Keratinocyte (primary cell): ENCODE results near the gene HNRNPDL. TPM values are rescaled to one million over a fixed set of nuclear protein-coding genes. Genes with fewer than 3 reads are reported as not detected.

ENCODE experiments used
- DNase-seq: peaks from one replicate; pipeline ENCODE4 v3.0.0-alpha.2; 2011; ENCODE audit warnings: low read depth, missing footprints, low spot score
- FAIRE-seq: peaks from 2 replicates; lab custom pipeline; 2011; peaks lifted over from hg19 to GRCh38; lab: Jason Lieb, UNC
- H2AFZ ChIP-seq: 2 replicates; pipeline ENCODE4 v1.6.0; 2012; ENCODE audit warnings: low read length, control low read depth, inconsistent platforms; ENCODE audit not compliant: control insufficient read depth
- H3K27ac ChIP-seq: 2 replicates; pipeline ENCODE4 v1.5.1; 2011; ENCODE audit warnings: low read length; ENCODE audit not compliant: control insufficient read depth, insufficient read depth
- H3K27me3 ChIP-seq: 3 replicates; pipeline ENCODE4 v1.6.0; 2011; ENCODE audit warnings: low read length; ENCODE audit not compliant: control insufficient read depth, insufficient read depth; ENCODE audit errors: extremely low read depth
- H3K36me3 ChIP-seq, 2 experiments: 2 replicates in 1 of 2; 3 replicates in 1 of 2; pipeline ENCODE4 v1.5.1; 2011; ENCODE audit warnings: low read length in 2 of 2, mild to moderate bottlenecking in 1 of 2; ENCODE audit not compliant: control insufficient read depth in 2 of 2, insufficient read depth in 2 of 2; ENCODE audit errors: extremely low read depth in 1 of 2
- H3K4me1 ChIP-seq: 3 replicates; pipeline ENCODE4 v1.5.1; 2011; ENCODE audit warnings: low read length; ENCODE audit not compliant: control insufficient read depth, insufficient read depth; ENCODE audit errors: extremely low read depth
- H3K4me2 ChIP-seq: 3 replicates; pipeline ENCODE4 v1.6.0; 2011; ENCODE audit warnings: low read depth, low read length; ENCODE audit not compliant: control insufficient read depth, insufficient read depth; ENCODE audit errors: extremely low read depth
- H3K4me3 ChIP-seq, 3 experiments: fragments of 200-600 bp in 1 of 3; sonication (generic) in 1 of 3; 2 replicates in 2 of 3; 3 replicates in 1 of 3; pipeline ENCODE4 v1.5.1; 2011 to 2016; ENCODE audit warnings: low read length in 3 of 3, mild to moderate bottlenecking in 3 of 3, control low read depth in 2 of 3, inconsistent platforms in 1 of 3, low read depth in 1 of 3, mixed read lengths in 1 of 3, mixed run types in 1 of 3, moderate library complexity in 1 of 3; ENCODE audit not compliant: control insufficient read depth in 2 of 3, insufficient read depth in 2 of 3; ENCODE audit errors: extremely low read depth in 1 of 3
- H3K79me2 ChIP-seq: 2 replicates; pipeline ENCODE4 v1.6.0; 2012; ENCODE audit warnings: low read length; ENCODE audit not compliant: control insufficient read depth, insufficient read depth
- H3K9ac ChIP-seq: 3 replicates; pipeline ENCODE4 v1.6.0; 2011; ENCODE audit warnings: low read length; ENCODE audit not compliant: control insufficient read depth, insufficient read depth; ENCODE audit errors: extremely low read depth
- H3K9me1 ChIP-seq: 3 replicates; pipeline ENCODE4 v1.6.0; 2011; ENCODE audit warnings: low read length; ENCODE audit not compliant: control insufficient read depth, insufficient read depth; ENCODE audit errors: extremely low read depth
- H3K9me3 ChIP-seq: 2 replicates; pipeline ENCODE4 v1.5.1; 2012; ENCODE audit warnings: low read depth, low read length; ENCODE audit not compliant: control insufficient read depth
- H4K20me1 ChIP-seq: 3 replicates; pipeline ENCODE4 v1.6.0; 2011; ENCODE audit warnings: low read length; ENCODE audit not compliant: control insufficient read depth, insufficient read depth; ENCODE audit errors: extremely low read depth
- CTCF ChIP-seq, 3 experiments: IDR thresholded peaks in 1 of 3; conservative IDR thresholded peaks in 1 of 3; optimal IDR thresholded peaks in 1 of 3; 2 replicates in 2 of 3; 3 replicates in 1 of 3; pipeline versions ENCODE3 to v1.5.1; 2011; ENCODE audit warnings: low read length in 3 of 3, mild to moderate bottlenecking in 3 of 3, moderate library complexity in 2 of 3, control low read depth in 1 of 3, inconsistent platforms in 1 of 3; ENCODE audit not compliant: insufficient read depth in 2 of 3; ENCODE audit errors: extremely low read depth in 1 of 3
- EZH2 ChIP-seq: IDR thresholded peaks from one replicate; pipeline ENCODE4 v1.6.1; 2012; ENCODE audit warnings: inconsistent platforms, mild to moderate bottlenecking, low read length, moderate library complexity
- dilution Hi-C: fragments of 300-500 bp; cut with MboI; formaldehyde crosslinking; loops from one replicate; pipeline ENCODE4 v1.7.0; 2020; ENCODE audit warnings: low sequenced_read_pairs; ENCODE audit not compliant: extremely low pct_ligation_motif_present
- polyA plus RNA-seq, 5 experiments: library from polyadenylated mRNA; depleted of rRNA in 3 of 5; stranded (reverse) in 3 of 5; stranded (forward) in 1 of 5; unstranded in 1 of 5; fragments of >200 nt; gene quantifications; 1 replicate in 1 of 5; 2 replicates in 3 of 5; 3 replicates in 1 of 5; pipeline versions ENCODE4 v1.2.1 to v1.2.3, GENCODE V29; 2011 to 2012; ENCODE audit warnings: missing spikeins in 2 of 5, low read depth in 1 of 5, low replicate concordance in 1 of 5

The HNRNPDL gene
- polyA plus RNA-seq, 1 donor (not counting 4 experiments of a cell fraction or from before 2014, with no cell fraction given), result 292 TPM

- FAIRE-seq, result peak; percentile 58
Observed at GRCh38 chr4:82461710-82462109, 31.4 kb upstream of the HNRNPDL start.

GRCh38 chr4:82458729-82459128, 28.5 kb upstream of the HNRNPDL start:
- Histone ChIP-seq H3K4me2 (no peak overlapping the region), H3K9ac (no peak overlapping the region), H3K4me1 (no peaks in the 10 kb centered on the region), H3K4me3 (no peak overlapping the region), H3K9me3 (no peaks in the 10 kb centered on the region), H3K9me1 (no peaks in the 10 kb centered on the region), H3K27me3 (no peaks in the 10 kb centered on the region), H4K20me1 (no peaks in the 10 kb centered on the region), H3K79me2 (peaks cover 3% of the 10 kb centered on the region), H3K27ac (no peak overlapping the region), H2AFZ (no peak overlapping the region), H3K36me3 (peaks cover 14 to 21% of the 10 kb centered on the region in 2 experiments)
- dilution Hi-C loops, result no loop called here
- DNase-seq (no peak), FAIRE-seq (no peak)
- TF ChIP-seq EZH2, result no peak
- TF ChIP-seq CTCF (optimal IDR thresholded peaks at IDR 0.05 in 1 of 3, IDR thresholded peaks at IDR 0.05 in 1 of 3, conservative IDR thresholded peaks at IDR 0.05 in 1 of 3; ENCODE audit: extremely low read depth in 1 of 3, insufficient read depth in 2 of 3, low read length in 3 of 3), result no peak

More at GRCh38 chr4:82461710-82462109, 31.4 kb upstream of the HNRNPDL start:
- DNase-seq, result no peak
- Histone ChIP-seq H3K4me1 (no peaks in the 10 kb centered on the region), H3K4me2 (no peak overlapping the region), H3K4me3 (no peak overlapping the region), H3K27ac (no peak overlapping the region), H3K9me3 (no peaks in the 10 kb centered on the region), H3K79me2 (no peaks in the 10 kb centered on the region), H4K20me1 (no peaks in the 10 kb centered on the region), H3K9ac (no peak overlapping the region), H3K27me3 (no peaks in the 10 kb centered on the region), H3K9me1 (no peaks in the 10 kb centered on the region), H2AFZ (no peak overlapping the region), H3K36me3 (peaks cover 14 to 18% of the 10 kb centered on the region in 2 experiments)
- TF ChIP-seq EZH2 (no peak), CTCF (optimal IDR thresholded peaks at IDR 0.05 in 1 of 3, IDR thresholded peaks at IDR 0.05 in 1 of 3, conservative IDR thresholded peaks at IDR 0.05 in 1 of 3; ENCODE audit: extremely low read depth in 1 of 3, insufficient read depth in 2 of 3, low read length in 3 of 3) (no peak)
- dilution Hi-C loops, result no loop called here
